CD4-positive, alpha-beta T cell treated with Interleukin-17A for 4 hours (primary cell): Measurements from ENCODE around the gene SCN5A.

ENCODE experiments used
- DNase-seq: peaks from one replicate; pipeline ENCODE4 v3.0.0-alpha.2; 2020; ENCODE audit warnings: mixed read lengths

Gene SCN5A

GRCh38 chr3:38534180-38534579 is 115.3 kb downstream of the SCN5A start:
- no peak for DNase-seq

- DNase-seq: no peak
Observed at GRCh38 chr3:38533285-38533976, 116.1 kb downstream of the SCN5A start.

GRCh38 chr3:38532529-38532928 is 117.0 kb downstream of the SCN5A start:
- no peak for DNase-seq

- DNase-seq: no peak
Observed at GRCh38 chr3:38528457-38528856, 121.0 kb downstream of the SCN5A start.

GRCh38 chr3:38526792-38527191 is 122.7 kb downstream of the SCN5A start:
- DNase-seq: no peak

- no peak for DNase-seq
Observed at GRCh38 chr3:38524141-38524739, 125.2 kb downstream of the SCN5A start.

GRCh38 chr3:38522002-38522401 is 127.5 kb downstream of the SCN5A start:
- DNase-seq: no peak

- DNase-seq: peak; percentile 77
Observed at GRCh38 chr3:38521391-38521987, 128.0 kb downstream of the SCN5A start.

- DNase-seq: peak; percentile 53
Observed at GRCh38 chr3:38519651-38520050, 129.8 kb downstream of the SCN5A start.

GRCh38 chr3:38519000-38519399 is 130.5 kb downstream of the SCN5A start:
- DNase-seq: no peak

GRCh38 chr3:38516669-38517068 is 132.8 kb downstream of the SCN5A start:
- no peak for DNase-seq

GRCh38 chr3:38515367-38515766 is 134.1 kb downstream of the SCN5A start:
- no peak for DNase-seq

GRCh38 chr3:38511546-38511945 is 137.9 kb downstream of the SCN5A start:
- no peak for DNase-seq

- no peak for DNase-seq
Observed at GRCh38 chr3:38510631-38511030, 138.9 kb downstream of the SCN5A start.

GRCh38 chr3:38509732-38510131 is 139.8 kb downstream of the SCN5A start:
- DNase-seq: no peak

- no peak for DNase-seq
Observed at GRCh38 chr3:38507120-38507519, 142.4 kb downstream of the SCN5A start.

GRCh38 chr3:38500688-38501417 is 148.6 kb downstream of the SCN5A start:
- no peak for DNase-seq
